Endodermal cell (in vitro differentiated cells): ENCODE measurements around the gene RP2. TPM values are rescaled to one million over a fixed set of nuclear protein-coding genes. Genes with fewer than 3 reads are reported as not detected.

Experiments
- DNase-seq: peaks from one replicate; pipeline ENCODE4 v3.0.0-alpha.2; 2017
- H3K27ac ChIP-seq: 2 replicates; pipeline ENCODE4 v1.5.1; 2013; ENCODE audit warnings: mild to moderate bottlenecking, low read depth, low read length, moderate library complexity
- H3K27me3 ChIP-seq: 2 replicates; pipeline ENCODE4 v1.6.1; 2013; ENCODE audit warnings: mild to moderate bottlenecking, low read length, moderate library complexity; ENCODE audit not compliant: insufficient read depth, control insufficient read depth, poor library complexity, severe bottlenecking
- H3K36me3 ChIP-seq: 2 replicates; pipeline ENCODE4 v1.7.0; 2013; ENCODE audit warnings: mild to moderate bottlenecking, low read length, moderate library complexity; ENCODE audit not compliant: control insufficient read depth, insufficient read depth
- H3K4me1 ChIP-seq: one replicate; pipeline ENCODE4 v1.7.0; 2013; ENCODE audit warnings: low read length; ENCODE audit not compliant: control insufficient read depth, insufficient read depth
- H3K4me3 ChIP-seq: 2 replicates; pipeline ENCODE4 v1.5.1; 2013; ENCODE audit warnings: mild to moderate bottlenecking, low read length, moderate library complexity
- H3K9ac ChIP-seq: 2 replicates; pipeline ENCODE4 v1.6.1; 2013; ENCODE audit warnings: mild to moderate bottlenecking, low read length, moderate library complexity; ENCODE audit not compliant: poor library complexity, severe bottlenecking; ENCODE audit errors: extremely low read depth
- H3K9me3 ChIP-seq: 2 replicates; pipeline ENCODE4 v1.6.1; 2013; ENCODE audit warnings: mild to moderate bottlenecking, low read length, moderate library complexity; ENCODE audit not compliant: control insufficient read depth
- H3K27ac Mint-ChIP-seq: 2 replicates; pipeline ENCODE4 v1.8.0; 2020; ENCODE audit warnings: mixed read lengths
- H3K27me3 Mint-ChIP-seq: 2 replicates; pipeline ENCODE4 v1.8.0; 2021; ENCODE audit warnings: mild to moderate bottlenecking, mixed read lengths; ENCODE audit not compliant: insufficient read depth
- H3K36me3 Mint-ChIP-seq: 2 replicates; pipeline ENCODE4 v1.8.0; 2020; ENCODE audit warnings: low read depth, mixed read lengths
- H3K4me1 Mint-ChIP-seq: 2 replicates; pipeline ENCODE4 v1.8.0; 2020; ENCODE audit warnings: mixed read lengths
- H3K4me3 Mint-ChIP-seq: 2 replicates; pipeline ENCODE4 v1.8.0; 2020; ENCODE audit warnings: mild to moderate bottlenecking, moderate library complexity, mixed read lengths
- H3K9me3 Mint-ChIP-seq: 2 replicates; pipeline ENCODE4 v1.8.0; 2020; ENCODE audit warnings: mild to moderate bottlenecking, mixed read lengths
- CTCF ChIP-seq: fragments of 200-600 bp; sonication (generic); conservative IDR thresholded peaks from 2 replicates; pipeline ENCODE4 v1.5.0; 2021; ENCODE audit warnings: antibody characterized with exemption, mild to moderate bottlenecking
- WGBS, 2 experiments: methylation state at CpG; one replicate each; pipeline versions ENCODE4 v1.1.5 to v1.1.7; 2013; ENCODE audit warnings: missing lambda C conversion rate in 2 of 2, mixed read lengths in 1 of 2; ENCODE audit not compliant: insufficient coverage in 1 of 2, insufficient read length in 1 of 2; 5-methylcytosine and 5-hydroxymethylcytosine counted together
- total RNA-seq, 2 donors: library from RNA; stranded (reverse); fragmentation: NEBNext Ultra II Directional in 1 of 2; extraction: Animal tissue kit (Norgen Biotek cat#: 25700) in 1 of 2; gene quantifications; 2 replicates in 1 of 2; 3 replicates in 1 of 2; pipeline ENCODE4 v1.2.1, GENCODE V29; 2021

RP2 gene
- total RNA-seq, 2 donors from 2014 or later, result 11.8 to 12.1 TPM

- H3K4me1 Mint-ChIP-seq, result no peaks in the 10 kb centered on the region
- H3K36me3 Mint-ChIP-seq, result peaks cover 34% of the 10 kb centered on the region
- TF ChIP-seq CTCF, result no peak
- peaks cover 43% of the 10 kb centered on the region for H3K9me3 Mint-ChIP-seq
- no peaks in the 10 kb centered on the region for H3K27me3 Mint-ChIP-seq
- Histone ChIP-seq H3K9ac (no peak overlapping the region), H3K4me3 (no peak overlapping the region), H3K27ac (no peak overlapping the region), H3K27me3 (no peaks in the 10 kb centered on the region), H3K9me3 (no peaks in the 10 kb centered on the region), H3K4me1 (no peaks in the 10 kb centered on the region), H3K36me3 (peaks cover 8% of the 10 kb centered on the region)
- no peak overlapping the region for H3K27ac Mint-ChIP-seq
- H3K4me3 Mint-ChIP-seq, result no peak overlapping the region
- 87% methylated on average over 3 of the region's 4 CpGs; no CpG with 5 or more reads in 1 of the 2 experiments for WGBS, 2 experiments
- DNase-seq, result no peak
These were observed 28.4 kb downstream of the RP2 start for GRCh38 chrX:46865281-46865680.

GRCh38 chrX:46866726-46867125 lies 29.9 kb downstream of the RP2 start:
- no peaks in the 10 kb centered on the region for H3K27me3 Mint-ChIP-seq
- Histone ChIP-seq H3K4me3 (no peak overlapping the region), H3K27me3 (no peaks in the 10 kb centered on the region), H3K9ac (no peak overlapping the region), H3K4me1 (no peaks in the 10 kb centered on the region), H3K9me3 (no peaks in the 10 kb centered on the region), H3K27ac (no peak overlapping the region), H3K36me3 (no peaks in the 10 kb centered on the region)
- H3K36me3 Mint-ChIP-seq, result peaks cover 36% of the 10 kb centered on the region
- H3K4me3 Mint-ChIP-seq, result no peak overlapping the region
- no peaks in the 10 kb centered on the region for H3K4me1 Mint-ChIP-seq
- H3K27ac Mint-ChIP-seq, result no peak overlapping the region
- H3K9me3 Mint-ChIP-seq, result peaks cover 48% of the 10 kb centered on the region
- TF ChIP-seq CTCF, result no peak
- DNase-seq, result no peak

- Mint-ChIP-seq H3K9me3 (peaks cover 33% of the 10 kb centered on the region), H3K4me3 (no peak overlapping the region), H3K27ac (no peak overlapping the region), H3K36me3 (peaks cover 13% of the 10 kb centered on the region), H3K27me3 (no peaks in the 10 kb centered on the region), H3K4me1 (no peaks in the 10 kb centered on the region)
- Histone ChIP-seq H3K9me3 (no peaks in the 10 kb centered on the region), H3K4me1 (no peaks in the 10 kb centered on the region), H3K4me3 (no peak overlapping the region), H3K36me3 (no peaks in the 10 kb centered on the region), H3K9ac (no peak overlapping the region), H3K27ac (no peak overlapping the region), H3K27me3 (no peaks in the 10 kb centered on the region)
- TF ChIP-seq CTCF, result no peak
- 80% methylated on average over 2 of the region's 2 CpGs; no CpG with 5 or more reads in 1 of the 2 experiments for WGBS, 2 experiments
- DNase-seq, result no peak
These were observed 36.9 kb downstream of the RP2 start for GRCh38 chrX:46873746-46874145.
